MCF 10A (cell line): ENCODE data around the gene FBXO3. TPM values are rescaled to one million over a fixed set of nuclear protein-coding genes. Genes with fewer than 3 reads are reported as not detected.
"Not testable (repeated sequence)": the region's sequence is repeated elsewhere in the genome, so short reads cannot be mapped to it uniquely, and the experiment has no call there.

Experiments
- BruUV-seq: library from RNA; stranded (reverse); fragments of 400-500 nt; replicated peaks from 2 replicates; lab custom pipeline; 2021; lab: Mats Ljungman, UMichigan
- CTCF ChIA-PET: fragments of 300-600 bp; sonication (Branson Sonifier 250); formaldehyde crosslinking; extraction: SDS; loops from one replicate; lab custom pipeline; 2021; ENCODE audit warnings: antibody characterized with exemption, inconsistent platforms; lab: Yijun Ruan, JAX
- POLR2A ChIA-PET: fragments of 300-600, 350-650 bp; sonication (Branson Sonifier 250); formaldehyde crosslinking; extraction: SDS; loops from one replicate; lab custom pipeline; 2020; ENCODE audit warnings: antibody characterized with exemption, inconsistent platforms; lab: Yijun Ruan, JAX
- DNase-seq: peaks from one replicate; pipeline ENCODE4 v3.0.0-alpha.2; 2018; ENCODE audit not compliant: unreplicated experiment
- H3K27ac Mint-ChIP-seq: one replicate; pipeline ENCODE4 v1.8.0; 2022; ENCODE audit warnings: mild to moderate bottlenecking, low read depth, mixed read lengths; ENCODE audit not compliant: unreplicated experiment
- H3K27me3 Mint-ChIP-seq: one replicate; pipeline ENCODE4 v1.8.0; 2022; ENCODE audit warnings: mixed read lengths; ENCODE audit not compliant: insufficient read depth, unreplicated experiment
- H3K36me3 Mint-ChIP-seq: one replicate; pipeline ENCODE4 v1.8.0; 2022; ENCODE audit warnings: mild to moderate bottlenecking, moderate library complexity, mixed read lengths; ENCODE audit not compliant: insufficient read depth, unreplicated experiment
- H3K4me1 Mint-ChIP-seq: one replicate; pipeline ENCODE4 v1.8.0; 2022; ENCODE audit warnings: mixed read lengths; ENCODE audit not compliant: insufficient read depth, unreplicated experiment
- H3K4me3 Mint-ChIP-seq: one replicate; pipeline ENCODE4 v1.8.0; 2022; ENCODE audit warnings: mild to moderate bottlenecking, moderate library complexity, mixed read lengths; ENCODE audit not compliant: unreplicated experiment
- H3K9me3 Mint-ChIP-seq: one replicate; pipeline ENCODE4 v1.8.0; 2022; ENCODE audit warnings: mixed read lengths; ENCODE audit not compliant: unreplicated experiment
- CTCF ChIP-seq: fragments of 200-600 bp; IDR thresholded peaks from one replicate; pipeline ENCODE4 v1.8.0; 2022; ENCODE audit warnings: antibody characterized with exemption, mild to moderate bottlenecking; ENCODE audit not compliant: unreplicated experiment
- intact Hi-C: fragments of 100-400 bp; cut with micrococcal nuclease; formaldehyde crosslinking; loops from 2 replicates; pipeline ENCODE4 v1.14.1; 2022
- total RNA-seq: library from RNA; stranded (reverse); gene quantifications from 2 replicates; pipeline ENCODE4 v1.2.3, GENCODE V29; 2022

The FBXO3 gene
- total RNA-seq, 1 experiment from 2014 or later: 20.1 TPM

DNA sequence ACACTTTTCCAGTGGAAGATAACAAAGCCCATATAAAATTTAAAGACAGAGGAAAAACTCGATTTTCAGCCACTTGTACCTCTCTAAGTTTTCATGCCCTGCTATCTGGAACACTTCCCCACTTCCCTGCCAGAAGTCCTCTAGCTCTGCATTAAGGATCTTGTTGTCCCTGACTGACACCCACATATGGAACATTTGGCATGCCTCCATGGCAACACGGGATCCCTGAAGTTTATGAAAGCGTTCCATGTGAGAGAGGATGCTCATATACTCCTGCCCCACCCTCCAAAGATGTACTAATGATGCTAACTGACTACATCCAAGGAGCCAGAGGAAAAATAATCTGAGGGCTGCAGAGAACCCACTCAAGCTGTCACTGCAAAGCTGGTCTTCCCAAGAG is 64.9 kb downstream of the FBXO3 start:
- Mint-ChIP-seq H3K36me3 (peaks cover 98% of the 10 kb centered on the region), H3K27ac (peak overlapping the region; percentile 37), H3K4me1 (peaks cover 16% of the 10 kb centered on the region), H3K9me3 (no peaks in the 10 kb centered on the region), H3K4me3 (no peak overlapping the region), H3K27me3 (no peaks in the 10 kb centered on the region)
- TSS peak; percentile 52 for BruUV-seq
- CTCF ChIA-PET: interaction anchor here (0.6 to 1.7 kb wide), 7 partner anchors 8 to 1610 kb away, joined by 3 to 6 read pairs (median 4); no protein-coding TSS in a partner anchor
- TF ChIP-seq CTCF: no peak
- POLR2A ChIA-PET: interaction anchor here (0.6 to 7.7 kb wide), 8 partner anchors 8 to 127 kb away, joined by 3 to 70 read pairs (median 4); partner anchors contain the start of gene CD59
- intact Hi-C loops: no loop called here
- no peak for DNase-seq

GRCh38 chr11:33708985-33709384 is 65.3 kb downstream of the FBXO3 start:
- POLR2A ChIA-PET: interaction anchor here (0.6 to 7.7 kb wide), 7 partner anchors 8 to 127 kb away, joined by 3 to 70 read pairs (median 5); partner anchors contain the start of gene CD59
- peak overlapping the region; percentile 37 for H3K27ac Mint-ChIP-seq
- H3K9me3 Mint-ChIP-seq: no peaks in the 10 kb centered on the region
- peaks cover 98% of the 10 kb centered on the region for H3K36me3 Mint-ChIP-seq
- no peaks in the 10 kb centered on the region for H3K27me3 Mint-ChIP-seq
- H3K4me1 Mint-ChIP-seq: peaks cover 16% of the 10 kb centered on the region
- CTCF ChIA-PET: interaction anchor here (0.5 to 2.4 kb wide), 5 partner anchors 12 to 1611 kb away, joined by 3 to 16 read pairs (median 4); no protein-coding TSS in a partner anchor
- TF ChIP-seq CTCF: no peak
- BruUV-seq: no TSS peak
- H3K4me3 Mint-ChIP-seq: no peak overlapping the region
- intact Hi-C loops: no loop called here
- DNase-seq: no peak

GRCh38 chr11:33707831-33708230 is 66.5 kb downstream of the FBXO3 start:
- peaks cover 93% of the 10 kb centered on the region for H3K36me3 Mint-ChIP-seq

GRCh38 chr11:33706966-33707365 is 67.4 kb downstream of the FBXO3 start:
- no peak for TF ChIP-seq CTCF
- DNase-seq: no peak
- Mint-ChIP-seq H3K27me3 (no peaks in the 10 kb centered on the region), H3K36me3 (peaks cover 86% of the 10 kb centered on the region), H3K9me3 (no peaks in the 10 kb centered on the region), H3K27ac (peak overlapping the region; percentile 46), H3K4me3 (no peak overlapping the region), H3K4me1 (peaks cover 33% of the 10 kb centered on the region)
- CTCF ChIA-PET: interaction anchor here (0.5 to 5.4 kb wide), 7 partner anchors 9 to 365 kb away, joined by 3 to 37 read pairs (median 4); no protein-coding TSS in a partner anchor
- intact Hi-C loops: no loop called here
- BruUV-seq: no TSS peak
- POLR2A ChIA-PET: interaction anchor here (0.9 to 8.9 kb wide), 6 partner anchors 8 to 68 kb away, joined by 3 to 124 read pairs (median 36); partner anchors contain the start of gene CD59

More at GRCh38 chr11:33707831-33708230, 66.5 kb downstream of the FBXO3 start:
- H3K27me3 Mint-ChIP-seq, BruUV-seq, H3K4me3 Mint-ChIP-seq, intact Hi-C loops, H3K9me3 Mint-ChIP-seq: not testable (repeated sequence)
- CTCF ChIA-PET: interaction anchor here (0.6 to 5.4 kb wide), 4 partner anchors 8 to 255 kb away, joined by 3 to 37 read pairs (median 12); no protein-coding TSS in a partner anchor
- POLR2A ChIA-PET: interaction anchor here (1.3 to 8.9 kb wide), 5 partner anchors 13 to 67 kb away, joined by 4 to 124 read pairs (median 7); partner anchors contain the start of gene CD59
- DNase-seq: peak; percentile 85
- peak overlapping the region; percentile 19 for H3K27ac Mint-ChIP-seq
- H3K4me1 Mint-ChIP-seq: peaks cover 26% of the 10 kb centered on the region
